ENCODE data around the gene RAP1GAP.
"Not testable (repeated sequence)": the region's sequence is repeated elsewhere in the genome, so short reads cannot be mapped to it uniquely, and the experiment has no call there.

RAP1GAP gene

GRCh38 chr1:21568809-21569385 is 100.3 kb downstream of the RAP1GAP start:
- no peak for DNase-seq (ENCODE audit: low spot score)

GRCh38 chr1:21568006-21568746 is 101.0 kb downstream of the RAP1GAP start:
- DNase-seq (ENCODE audit: low spot score): no peak

- DNase-seq (ENCODE audit: low spot score): no peak
Observed at GRCh38 chr1:21567241-21568005, 101.7 kb downstream of the RAP1GAP start.

GRCh38 chr1:21566361-21566760 is 102.8 kb downstream of the RAP1GAP start:
- DNase-seq (ENCODE audit: low spot score): not testable (repeated sequence)

- DNase-seq (ENCODE audit: low spot score): no peak
Observed at GRCh38 chr1:21565285-21565684, 103.9 kb downstream of the RAP1GAP start.

GRCh38 chr1:21564521-21565095 is 104.5 kb downstream of the RAP1GAP start:
- no peak for DNase-seq (ENCODE audit: low spot score)

GRCh38 chr1:21563971-21564370 is 105.2 kb downstream of the RAP1GAP start:
- DNase-seq (ENCODE audit: low spot score): no peak

GRCh38 chr1:21562896-21563295 is 106.3 kb downstream of the RAP1GAP start:
- no peak for DNase-seq (ENCODE audit: low spot score)

GRCh38 chr1:21560916-21561638 is 108.1 kb downstream of the RAP1GAP start:
- no peak for DNase-seq (ENCODE audit: low spot score)

GRCh38 chr1:21559788-21560567 is 109.2 kb downstream of the RAP1GAP start:
- no peak for DNase-seq (ENCODE audit: low spot score)

- DNase-seq (ENCODE audit: low spot score): no peak
Observed at GRCh38 chr1:21553116-21553926, 115.8 kb downstream of the RAP1GAP start.

GRCh38 chr1:21552715-21553114 is 116.4 kb downstream of the RAP1GAP start:
- no peak for DNase-seq (ENCODE audit: low spot score)

- DNase-seq (ENCODE audit: low spot score): no peak
Observed at GRCh38 chr1:21550866-21551475, 118.2 kb downstream of the RAP1GAP start.

- DNase-seq (ENCODE audit: low spot score): no peak
Observed at GRCh38 chr1:21550097-21550496, 119.1 kb downstream of the RAP1GAP start.

- DNase-seq (ENCODE audit: low spot score): no peak
Observed at GRCh38 chr1:21547876-21548275, 121.3 kb downstream of the RAP1GAP start.

All from activated CD4-positive, alpha-beta T cell treated with anti-CD3 and anti-CD28 coated beads, Interleukin-2, Interleukin-4, amounts not matched to agents 100 ng/mL and 50 ng/mL, durations not matched to agents 16 hours and 8 hours (primary cell).